K562 (cell line): ENCODE results near the gene DHCR7. TPM values are rescaled to one million over a fixed set of nuclear protein-coding genes. Genes with fewer than 3 reads are reported as not detected.

Experiments used
- ATAC-seq: fragments of 200-7000 bp; cut with Tn5 transposase; 3 replicates; pipeline ENCODE4 v1.9.1; 2020; ENCODE audit warnings: moderate library complexity
- BruUV-seq: library from RNA; stranded (reverse); fragments of 400-500 nt; replicated peaks from 2 replicates; lab custom pipeline; 2021; lab: Mats Ljungman, UMichigan
- CTCF ChIA-PET: fragments of 300-600 bp; formaldehyde crosslinking; extraction: SDS; loops from one replicate; lab custom pipeline; 2021; ENCODE audit warnings: low intra/inter-chr PET ratio; lab: Yijun Ruan, JAX
- POLR2A ChIA-PET: fragments of 300-600, 350-650 bp; sonication (Branson Sonifier 250); formaldehyde crosslinking; extraction: SDS; loops from one replicate; lab custom pipeline; 2021; ENCODE audit warnings: antibody characterized with exemption, inconsistent platforms; lab: Yijun Ruan, JAX
- DNase-seq, 4 experiments: peaks; one replicate each; pipeline versions ENCODE4 v3.0.0 to v3.0.0-alpha.2; 2011 to 2018; ENCODE audit warnings: low spot score in 3 of 4, mixed read lengths in 3 of 4; ENCODE audit errors: extremely low read depth in 1 of 4
- FAIRE-seq: peaks from 2 replicates; lab custom pipeline; 2011; peaks lifted over from hg19 to GRCh38; lab: Jason Lieb, UNC
- H2AFZ ChIP-seq: 2 replicates; pipeline ENCODE4 v1.6.0; 2011; ENCODE audit warnings: low read depth, low read length, control low read depth, inconsistent platforms
- H3K27ac ChIP-seq: fragments of 200-600 bp; 3 replicates; pipeline ENCODE4 v1.8.0; 2011; ENCODE audit warnings: low read depth, mild to moderate bottlenecking, control low read depth, inconsistent platforms, low read length, moderate library complexity, mixed read lengths; ENCODE audit errors: extremely low read depth
- H3K27me3 ChIP-seq, 2 experiments: fragments of 300-600 bp in 1 of 2; 2 replicates in 1 of 2; 3 replicates in 1 of 2; pipeline versions ENCODE4 v1.6.0 to v1.8.0; 2011; ENCODE audit warnings: inconsistent platforms in 2 of 2, low read length in 2 of 2, mild to moderate bottlenecking in 1 of 2, mixed read lengths in 1 of 2, moderate library complexity in 1 of 2; ENCODE audit not compliant: control insufficient read depth in 2 of 2, insufficient read depth in 2 of 2
- H3K36me3 ChIP-seq: fragments of 300-600 bp; 3 replicates; pipeline ENCODE4 v1.8.0; 2011; ENCODE audit warnings: mild to moderate bottlenecking, low read length, inconsistent platforms; ENCODE audit not compliant: control insufficient read depth, insufficient read depth
- H3K4me1 ChIP-seq, 2 experiments: fragments of 200-600 bp in 1 of 2; replicated peaks in 1 of 2; 2 replicates in 1 of 2; 3 replicates in 1 of 2; pipeline versions ENCODE4 v1.5.1 to v1.8.0; 2011; ENCODE audit warnings: inconsistent platforms in 2 of 2, low read length in 2 of 2, mild to moderate bottlenecking in 1 of 2, mixed read lengths in 1 of 2, moderate library complexity in 1 of 2; ENCODE audit not compliant: control insufficient read depth in 2 of 2, insufficient read depth in 2 of 2
- H3K4me2 ChIP-seq: 2 replicates; pipeline ENCODE4 v1.6.1; 2011; ENCODE audit warnings: low read length, control low read depth, inconsistent platforms, mixed read lengths; ENCODE audit not compliant: insufficient read depth
- H3K4me3 ChIP-seq: fragments of 200-600 bp; sonication (generic), shearing (Covaris generic); 2 replicates; pipeline ENCODE4 v1.5.1; 2016; ENCODE audit warnings: control low read depth, inconsistent platforms
- H3K79me2 ChIP-seq: fragments of 200-600 bp; 3 replicates; pipeline ENCODE4 v1.8.0; 2011; ENCODE audit warnings: low read length, inconsistent platforms; ENCODE audit not compliant: control insufficient read depth, insufficient read depth
- H3K9ac ChIP-seq, 2 experiments: 2 replicates each; pipeline versions ENCODE4 v1.6.0 to v1.6.1; 2011; ENCODE audit warnings: low read depth in 2 of 2, low read length in 2 of 2, control low read depth in 1 of 2, inconsistent platforms in 1 of 2, mild to moderate bottlenecking in 1 of 2, mixed read lengths in 1 of 2; ENCODE audit not compliant: insufficient read depth in 1 of 2
- H3K9me1 ChIP-seq: one replicate; pipeline ENCODE4 v1.6.0; 2011; ENCODE audit warnings: inconsistent platforms, mild to moderate bottlenecking, low read length, moderate library complexity; ENCODE audit not compliant: control insufficient read depth, insufficient read depth
- H3K9me3 ChIP-seq: replicated peaks from 2 replicates; pipeline ENCODE4 v1.5.1; 2011; ENCODE audit warnings: low read depth, low read length, inconsistent platforms; ENCODE audit not compliant: control insufficient read depth, insufficient read depth
- H4K20me1 ChIP-seq: replicated peaks from 2 replicates; pipeline ENCODE4 v1.6.1; 2011; ENCODE audit warnings: low read length, inconsistent platforms, mixed read lengths; ENCODE audit not compliant: control insufficient read depth, insufficient read depth
- CREBBP ChIP-seq: IDR thresholded peaks from one replicate; pipeline ENCODE4 v1.6.1; 2012; ENCODE audit warnings: low read depth, mild to moderate bottlenecking, control low read depth, inconsistent platforms, low read length
- HES1 ChIP-seq: fragments of 450-650 bp; IDR thresholded peaks from 2 replicates; pipeline ENCODE4 v1.6.1; 2016; ENCODE audit warnings: low read depth, mild to moderate bottlenecking, moderate library complexity
- HOMEZ ChIP-seq: fragments of 250-450 bp; sonication (Bioruptor Pico); IDR thresholded peaks from 2 replicates; pipeline ENCODE4 v1.4.0; 2020; ENCODE audit warnings: mild to moderate bottlenecking, moderate library complexity
- MEF2D ChIP-seq: conservative IDR thresholded peaks from 2 replicates; pipeline ENCODE4 v1.6.1; 2016; ENCODE audit warnings: low read depth, missing genetic modification characterization, missing compliant biosample characterization
- NFYB ChIP-seq: IDR thresholded peaks from 2 replicates; pipeline ENCODE4 v1.6.1; 2011; ENCODE audit warnings: mild to moderate bottlenecking, moderate library complexity; ENCODE audit not compliant: insufficient read length; ENCODE audit errors: extremely low read depth
- NR4A1 ChIP-seq, 2 experiments: fragments of 250-450 bp in 1 of 2; fragments of 450-650 bp in 1 of 2; sonication (Bioruptor Pico) in 1 of 2; IDR thresholded peaks; 2 replicates each; pipeline versions ENCODE4 v1.4.0 to v1.6.1; 2016 to 2020; ENCODE audit warnings: mild to moderate bottlenecking in 2 of 2, missing compliant biosample characterization in 1 of 2, missing genetic modification characterization in 1 of 2, moderate library complexity in 1 of 2
- PHB2 ChIP-seq: fragments of 450-650 bp; IDR thresholded peaks from 2 replicates; pipeline ENCODE4 v1.6.1; 2017; ENCODE audit warnings: low read depth
- TEAD1 ChIP-seq, 2 experiments: fragments of 450-650 bp in 1 of 2; sonication (generic) in 1 of 2; formaldehyde crosslinking; IDR thresholded peaks; 2 replicates each; pipeline versions ENCODE4 v1.4.0 to v1.8.0; 2020 to 2022; ENCODE audit warnings: mild to moderate bottlenecking in 2 of 2, missing genetic modification reagents in 1 of 2
- THRA ChIP-seq: fragments of 450-650 bp; IDR thresholded peaks from 2 replicates; pipeline ENCODE4 v1.6.1; 2017; ENCODE audit warnings: mild to moderate bottlenecking, moderate library complexity
- ZC3H8 ChIP-seq: fragments of 450-650 bp; IDR thresholded peaks from 2 replicates; pipeline ENCODE4 v1.6.1; 2017
- ZNF143 ChIP-seq: sonication (generic); formaldehyde crosslinking; IDR thresholded peaks from 2 replicates; pipeline ENCODE4 v1.9.0; 2022; ENCODE audit warnings: mild to moderate bottlenecking, missing genetic modification reagents
- ZNF778 ChIP-seq: fragments of 450-650 bp; formaldehyde crosslinking; IDR thresholded peaks from 2 replicates; pipeline ENCODE4 v1.4.0; 2020; ENCODE audit warnings: mild to moderate bottlenecking, moderate library complexity
- WGBS: fragments of 100-300 bp; shearing (Covaris generic); methylation state at CpG from one replicate; pipeline ENCODE4 v1.1.6; 2016; ENCODE audit warnings: low coverage, mixed read lengths; ENCODE audit not compliant: insufficient coverage; ENCODE audit errors: missing lambda C conversion rate; 5-methylcytosine and 5-hydroxymethylcytosine counted together
- in situ Hi-C: fragments of 300-500 bp; cut with MboI; formaldehyde crosslinking; loops from 4 replicates; pipeline ENCODE4 v1.15.0; 2018; ENCODE audit warnings: inconsistent platforms, mixed read lengths
- intact Hi-C: fragments of 100-400 bp; cut with micrococcal nuclease; formaldehyde crosslinking; loops from 2 replicates; pipeline ENCODE4 v1.14.2; 2022
- polyA plus RNA-seq, 8 experiments: library from polyadenylated mRNA; depleted of rRNA in 4 of 8; stranded (reverse) in 5 of 8; unstranded in 3 of 8; fragments of >200 nt; fragmentation: Nextera tagmentation in 2 of 8; fragmentation: Illumina TruSeq in 1 of 8; extraction: Ambion mirVana in 2 of 8; extraction: Trizol in 1 of 8; gene quantifications; 2 replicates each; pipeline versions ENCODE4 v1.2.1 to v1.2.3, GENCODE V29; 2011 to 2014; ENCODE audit warnings: inconsistent platforms in 1 of 8, missing spikeins in 1 of 8
- total RNA-seq, 7 experiments: library from RNA; depleted of rRNA in 6 of 7; stranded (reverse); fragments of >200 nt in 6 of 7; fragmentation: Illumina TruSeq in 2 of 7; extraction: Trizol in 2 of 7; gene quantifications; 2 replicates each; pipeline versions ENCODE4 v1.2.1 to v1.2.3, GENCODE V29; 2011 to 2021; ENCODE audit warnings: low replicate concordance in 1 of 7

The DHCR7 gene
- total and polyA plus RNA-seq, 9 of the 15 experiments (the other 6 are each of a cell fraction or from before 2014, with no cell fraction given), result 8.4 to 192 (median 82.4) TPM

- H4K20me1 ChIP-seq, result no peaks in the 10 kb centered on the region
- no peaks in the 10 kb centered on the region for H3K9me3 ChIP-seq
- TF ChIP-seq THRA (no peak), MEF2D (tag) (no peak), PHB2 (no peak), HOMEZ (CRISPR knock-in tag) (no peak), CREBBP (no peak), NFYB (no peak), TEAD1 (CRISPR knock-in tag; IDR thresholded peaks at IDR 0.05) (no peak), ZNF778 (CRISPR knock-in tag) (no peak), ZNF143 (CRISPR knock-in tag) (no peak), NR4A1 (CRISPR knock-in tag; IDR thresholded peaks at IDR 0.05) (no peak), NR4A1 (tag; IDR thresholded peaks at IDR 0.05) (no peak), HES1 (no peak), ZC3H8 (no peak)
- TF ChIP-seq, all 486 proteins: peak for 0
- Histone ChIP-seq H3K4me2 (no peak overlapping the region), H3K27ac (no peak overlapping the region), H3K27me3 (no peaks in the 10 kb centered on the region), H2AFZ (no peak overlapping the region), H3K9ac (no peak overlapping the region), H3K79me2 (no peaks in the 10 kb centered on the region), H3K4me1 (peaks cover 0 to 6% of the 10 kb centered on the region in 2 experiments; a peak in 1 of 5 replicates), H3K36me3 (peaks cover 73% of the 10 kb centered on the region), H3K9me1 (peaks cover 6% of the 10 kb centered on the region), H3K4me3 (no peak overlapping the region)
- in situ Hi-C loops (no loop called here), intact Hi-C loops (no loop called here)
- 88% methylated on average over 9 of the region's 9 CpGs for WGBS
- ChIA-PET POLR2A (interaction anchor here (0.6 kb wide), 1 partner anchor 1737 kb away, joined by 3 read pairs; no protein-coding TSS in a partner anchor), CTCF (no interaction called here)
- no TSS peak for BruUV-seq
- no peak for FAIRE-seq
- no peak for ATAC-seq
- DNase-seq, result no peak
Observed at GRCh38 chr11:71461696-71462095, 13.5 kb upstream of the DHCR7 start.
